ENCODE data around the gene KPTN.

The KPTN gene

DNA sequence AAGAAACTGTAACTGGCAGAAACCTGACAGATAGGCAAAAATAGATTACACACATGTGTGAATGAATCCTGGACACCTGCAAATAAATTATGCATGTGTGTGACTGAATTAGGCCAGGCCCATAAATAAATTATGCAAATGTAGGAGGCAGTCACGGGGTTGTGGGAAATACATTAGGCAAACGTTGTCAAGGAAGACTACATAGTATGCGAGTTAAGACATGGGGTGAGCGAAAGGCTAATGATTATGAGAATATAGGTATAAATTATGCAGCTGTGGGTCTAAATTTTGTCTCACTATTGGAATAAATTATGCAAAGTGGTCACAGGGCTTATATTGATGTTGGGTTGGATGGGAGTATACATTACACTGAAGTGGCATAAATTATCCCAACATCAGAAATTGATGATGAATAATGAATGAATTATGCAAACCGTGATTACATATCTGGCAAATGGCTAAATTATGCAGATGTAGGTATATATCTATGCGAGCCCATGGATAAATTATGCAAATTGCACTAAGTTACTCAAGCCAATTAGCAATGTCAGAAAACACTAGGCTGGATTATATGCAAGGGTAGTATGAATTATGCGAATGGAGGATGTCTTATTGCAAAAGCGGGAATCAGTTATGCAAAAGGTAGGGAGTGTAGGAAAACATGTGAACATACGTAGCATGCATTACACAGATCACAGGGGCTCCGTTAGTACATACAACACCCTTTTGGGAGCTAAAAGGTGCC lies 19.2 kb downstream of the KPTN start:
- DNase-seq = no peak

DNA sequence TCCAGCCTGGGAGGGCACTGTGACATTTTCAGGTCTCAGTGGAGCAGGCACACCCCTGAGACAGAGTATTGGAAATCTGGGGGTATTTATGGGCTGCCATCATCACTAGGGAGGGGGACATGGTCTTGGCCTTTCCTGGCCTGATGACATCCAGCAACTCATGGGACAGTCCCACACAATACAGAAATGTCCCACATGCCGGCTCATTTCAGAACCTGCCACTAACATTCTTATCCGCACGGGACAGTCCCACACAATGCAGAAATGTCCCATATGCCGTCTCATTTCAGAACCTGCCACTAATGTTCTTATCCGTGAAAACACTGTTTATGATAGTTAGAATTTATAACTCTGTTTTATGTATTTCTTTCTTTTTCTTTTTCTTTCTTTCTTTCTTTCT lies 22.1 kb downstream of the KPTN start:
- no peak for DNase-seq

DNA sequence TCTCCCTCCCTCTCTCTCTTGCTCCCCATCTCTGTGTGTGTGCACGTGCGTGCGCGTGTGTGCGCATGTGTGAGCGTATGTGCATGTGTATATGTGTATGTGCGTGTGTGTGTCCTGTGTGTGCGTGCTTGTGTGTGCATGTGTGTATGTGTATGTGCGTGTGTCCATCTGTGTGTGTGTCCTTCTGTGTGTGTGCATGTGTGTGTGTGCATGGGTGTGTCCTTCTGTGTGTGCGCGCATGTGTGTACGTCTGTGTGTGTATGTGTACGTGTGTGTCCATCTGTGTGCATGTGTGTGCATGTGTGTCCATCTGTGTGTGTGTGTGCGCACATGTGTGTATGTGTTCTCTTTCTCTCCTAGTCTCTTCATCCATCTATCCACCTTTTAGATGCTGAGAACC lies 24.5 kb downstream of the KPTN start:
- no peak for DNase-seq

DNA sequence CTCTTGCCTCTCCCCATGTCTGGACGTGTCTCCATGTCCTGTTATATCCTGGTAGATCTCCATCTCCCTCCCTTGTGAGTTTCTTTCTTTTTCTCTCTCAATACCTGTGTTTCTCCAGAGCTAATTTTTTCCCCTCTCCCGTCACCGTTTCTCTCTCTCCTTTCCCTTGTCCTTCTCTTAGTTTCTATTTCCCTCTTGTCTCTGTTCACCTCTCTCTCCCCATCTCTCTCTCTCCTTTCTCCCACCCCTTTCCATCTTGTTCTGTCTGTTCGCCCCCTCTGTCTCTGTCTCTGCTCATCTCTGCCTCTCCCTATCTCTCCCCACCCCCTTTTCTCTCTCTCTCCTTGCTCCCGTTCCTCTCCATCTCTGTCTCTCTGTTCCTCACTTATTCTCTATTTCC lies 25.3 kb downstream of the KPTN start:
- no peak for DNase-seq

DNA sequence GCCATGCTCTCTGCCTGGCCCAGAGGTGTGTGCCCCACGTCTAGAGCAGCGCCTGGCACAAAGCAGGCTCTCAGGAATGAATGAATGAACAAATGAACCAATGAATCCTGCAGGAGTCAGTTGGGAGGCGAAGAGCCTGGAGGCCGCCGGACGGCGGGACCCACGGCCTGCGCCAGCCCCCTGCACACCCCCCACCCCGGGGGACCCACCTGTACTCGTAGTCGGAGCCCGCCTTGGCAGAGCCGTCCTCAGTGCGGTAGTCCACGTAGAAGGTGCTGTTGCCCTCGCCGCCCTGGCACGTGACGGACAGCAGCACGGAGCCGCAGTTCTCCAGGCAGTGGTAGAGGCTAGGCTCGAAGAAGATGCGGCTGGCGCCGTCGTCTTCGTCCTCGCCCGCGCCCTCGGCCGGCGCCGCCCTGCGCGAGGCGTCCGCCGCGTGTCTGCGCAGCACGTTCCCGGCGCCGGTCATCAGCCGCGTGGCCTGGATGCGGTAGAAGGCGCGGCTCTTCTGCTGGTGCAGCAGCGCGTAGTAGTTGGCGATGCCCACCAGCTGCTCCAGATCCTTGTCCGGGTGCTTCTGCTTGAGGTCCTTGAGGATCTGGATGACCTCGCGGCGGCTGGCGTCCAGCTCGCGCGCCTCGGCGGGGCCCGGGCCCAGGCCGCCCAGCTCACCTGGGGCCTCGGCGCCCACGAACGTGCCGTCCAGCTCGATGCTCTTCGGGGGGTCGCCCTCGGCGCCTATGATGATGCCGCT lies 27.1 kb downstream of the KPTN start:
- DNase-seq = no peak

DNA sequence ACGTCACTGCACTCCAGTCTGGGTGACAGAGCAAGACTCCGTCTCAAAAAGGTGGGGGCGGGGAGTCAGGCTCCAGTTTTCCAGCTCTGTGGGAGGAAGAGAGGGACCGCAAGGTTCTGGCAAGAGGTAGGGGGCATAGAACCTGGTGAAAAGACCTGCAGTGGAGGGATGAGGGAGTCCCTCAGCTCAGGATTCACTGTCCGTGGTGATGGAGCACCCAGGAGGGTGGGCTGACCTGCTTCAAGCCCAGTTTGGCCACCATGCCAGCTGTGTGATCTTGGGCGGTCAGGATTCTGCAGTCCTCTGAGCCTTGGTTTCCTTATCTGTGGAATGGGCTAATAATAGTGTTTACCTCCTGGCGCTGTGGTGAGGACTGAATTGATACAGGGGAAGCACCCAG lies 33.5 kb downstream of the KPTN start:
- no peak for DNase-seq

DNA sequence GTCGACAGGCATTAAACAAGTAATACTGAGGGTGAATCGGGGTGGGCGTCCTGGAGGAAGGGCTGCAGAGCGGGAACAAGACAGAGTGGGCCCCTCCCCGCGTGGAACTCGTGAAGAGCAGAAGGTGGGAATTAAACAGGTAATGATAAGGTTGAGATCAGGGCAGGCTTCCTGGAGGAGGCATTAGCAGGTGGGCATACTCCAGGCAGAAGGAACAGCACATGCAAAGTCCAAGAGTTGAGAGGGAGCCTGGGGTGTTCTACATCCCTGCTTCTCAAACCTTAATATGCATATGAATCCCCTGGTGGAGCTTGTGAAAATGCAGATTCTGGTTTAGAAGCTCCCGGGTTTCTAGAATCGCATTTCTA lies 35.7 kb downstream of the KPTN start:
- no peak for DNase-seq

DNA sequence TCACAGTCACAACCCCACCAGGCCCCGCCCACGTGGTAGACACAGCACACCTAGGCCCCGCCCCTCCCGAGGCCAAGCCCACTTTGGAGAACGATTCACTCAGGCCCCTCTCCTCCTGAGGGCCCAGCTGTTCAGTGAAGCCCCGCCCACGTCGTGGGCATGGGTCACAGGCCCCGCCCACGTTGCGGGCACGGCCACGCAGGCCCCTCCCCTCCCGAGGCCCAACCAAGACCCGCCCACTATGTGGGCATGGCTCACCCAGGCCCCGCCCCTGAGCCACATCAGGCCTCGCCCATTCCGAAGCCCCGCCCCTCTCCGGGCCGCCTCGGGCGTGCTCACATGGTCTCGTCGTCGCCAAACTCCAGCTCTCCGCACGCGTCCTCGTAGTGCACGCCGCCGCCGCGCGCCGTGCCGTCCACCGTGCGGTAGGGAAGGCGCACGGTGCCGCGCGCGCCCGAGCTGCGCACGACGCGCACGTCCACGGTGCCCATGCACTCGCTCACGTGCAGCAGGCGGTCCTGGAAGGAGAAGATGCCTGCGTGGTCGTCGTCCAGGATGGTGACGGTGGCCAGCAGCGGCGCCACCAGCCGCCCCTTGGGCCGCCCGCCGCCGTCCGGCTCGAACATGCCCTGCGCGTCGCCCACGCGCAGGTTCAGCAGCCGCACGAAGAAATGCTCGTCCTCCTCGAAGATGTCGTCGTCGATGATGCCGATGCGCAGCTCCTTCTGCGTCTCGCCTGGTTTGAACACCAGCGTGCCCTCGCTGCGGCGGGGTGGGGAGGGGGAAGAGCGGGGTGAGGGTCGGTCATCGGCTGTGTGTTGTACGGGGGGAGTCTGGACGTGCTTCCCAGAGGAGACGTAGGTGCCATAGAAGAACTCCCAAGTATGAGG lies 36.3 kb downstream of the KPTN start:
- peak; percentile 77 for DNase-seq

DNA sequence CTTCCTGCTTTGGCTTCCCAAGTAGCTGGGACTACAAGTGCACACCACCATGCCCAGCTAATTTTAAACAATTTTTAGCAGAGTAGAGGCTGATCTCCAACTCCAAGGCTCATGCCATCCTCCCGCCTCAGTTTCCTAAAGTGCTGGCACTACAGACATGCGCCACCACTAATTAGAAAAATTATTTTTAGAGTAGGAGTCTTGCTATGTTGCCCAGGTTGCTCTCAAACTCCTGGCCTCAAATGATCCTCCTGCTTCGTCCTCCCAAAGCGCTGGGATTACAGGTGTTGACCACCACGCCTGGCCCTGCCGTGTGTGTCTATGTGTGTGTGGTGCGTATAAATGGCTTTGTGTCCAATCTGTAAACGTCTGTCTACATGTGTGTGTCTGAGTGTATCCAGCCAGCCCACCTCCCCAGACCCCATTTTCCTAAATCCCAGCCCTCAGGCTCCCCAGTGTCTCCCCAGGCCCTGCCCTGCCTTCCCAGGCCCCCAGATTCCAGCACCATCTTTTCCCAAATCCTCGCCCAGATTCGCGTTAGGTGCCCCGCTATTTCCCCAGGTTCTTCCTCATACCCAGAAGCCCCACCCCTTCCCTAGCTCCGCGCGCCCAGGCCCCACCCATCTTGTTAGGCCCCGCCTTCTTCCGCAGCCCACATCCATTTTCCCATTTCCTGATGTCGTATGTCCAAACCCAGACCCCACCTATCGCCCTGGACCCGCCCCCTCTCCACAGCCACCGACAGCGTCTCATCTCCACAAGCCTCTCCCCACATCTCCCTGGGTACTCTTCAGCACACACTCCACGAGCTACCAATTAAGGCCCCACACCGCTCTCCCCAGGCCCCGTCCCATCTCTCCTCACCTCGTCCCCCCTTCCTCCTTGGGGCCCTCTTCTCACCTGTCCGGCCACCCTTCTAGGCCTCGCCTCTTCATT lies 37.2 kb downstream of the KPTN start:
- peak; percentile 29 for DNase-seq

DNA sequence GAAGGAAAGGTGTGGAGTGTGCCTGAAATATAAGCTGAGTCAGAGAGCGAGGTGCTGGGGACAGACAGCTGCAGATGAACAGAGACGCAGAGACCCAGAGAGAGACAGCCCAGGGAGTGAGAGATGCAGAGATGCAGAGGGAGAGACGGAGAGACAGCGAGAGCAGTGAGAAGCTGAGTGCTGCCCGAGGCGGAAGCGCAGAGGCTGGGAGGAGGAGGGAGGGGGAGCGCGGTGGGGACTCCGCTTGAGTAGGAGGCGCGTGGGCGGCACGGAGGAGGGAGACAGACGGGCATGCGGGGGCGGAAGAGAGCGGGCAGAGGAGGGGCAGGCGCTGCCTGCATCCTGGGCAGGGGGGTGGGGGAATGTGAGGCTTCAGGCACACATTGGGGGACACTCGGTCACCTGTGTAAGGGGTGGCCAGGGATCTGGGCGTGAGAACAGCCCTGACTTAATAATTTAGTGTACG lies 38.0 kb downstream of the KPTN start:
- DNase-seq = peak; percentile 51

DNA sequence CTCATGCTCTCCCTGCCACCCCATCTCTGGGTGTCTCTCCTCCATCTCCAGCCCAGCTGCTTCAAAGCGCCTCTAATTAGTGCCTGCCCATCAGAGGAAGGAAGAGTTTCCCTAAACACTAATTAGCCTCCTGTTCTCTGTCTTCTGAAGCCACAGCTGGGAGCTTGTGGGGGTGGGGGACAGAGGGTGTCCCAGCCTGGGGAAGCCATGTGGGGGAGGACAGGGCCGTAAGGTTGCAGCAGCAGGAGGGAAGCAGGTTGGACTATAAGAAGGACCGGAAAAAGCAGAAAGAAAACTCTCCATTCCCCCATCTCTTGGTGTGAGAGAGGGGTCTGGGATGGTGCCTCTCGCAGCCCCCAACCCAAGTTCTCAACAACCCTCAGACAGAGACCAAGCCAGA lies 38.5 kb downstream of the KPTN start:
- DNase-seq = no peak

DNA sequence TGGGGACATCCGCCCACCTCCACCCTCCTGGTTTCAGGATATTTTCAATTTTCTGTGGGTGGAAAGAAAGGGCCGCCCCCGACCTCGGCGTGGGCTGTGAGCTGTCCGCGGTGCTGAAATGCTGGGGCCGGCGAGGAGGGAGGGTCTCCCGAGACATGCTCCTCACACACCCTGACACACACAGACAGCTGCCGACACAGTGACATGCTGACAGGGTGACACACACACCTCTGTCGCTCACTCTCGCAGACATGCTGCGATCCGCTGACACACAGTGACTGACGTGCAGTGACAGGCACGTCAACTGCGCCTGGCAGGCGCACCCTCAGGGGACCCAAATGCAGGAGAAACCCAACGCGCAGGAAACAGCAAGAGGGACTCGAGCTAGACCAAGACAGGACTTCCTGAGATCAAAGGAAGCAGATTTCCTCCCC lies 39.6 kb downstream of the KPTN start:
- DNase-seq = no peak

DNA sequence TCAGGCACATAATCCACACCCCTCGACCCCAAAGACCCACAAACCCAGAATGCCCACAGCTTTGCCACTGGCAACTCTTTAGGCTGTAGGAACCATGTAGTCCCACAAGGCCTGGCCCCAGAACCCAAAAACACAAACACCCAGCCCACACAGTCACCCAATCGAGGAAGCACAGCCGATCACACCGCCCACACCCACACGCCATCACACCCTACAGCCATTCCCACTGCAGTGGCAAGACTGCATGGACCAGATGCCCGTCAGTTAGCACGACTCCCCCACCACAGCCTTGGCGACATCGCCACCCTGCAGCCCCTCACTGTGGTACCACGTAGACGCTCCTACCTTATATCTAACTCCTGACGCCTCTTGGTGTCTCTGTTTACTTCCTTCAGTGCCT lies 40.7 kb downstream of the KPTN start:
- no peak for DNase-seq

DNA sequence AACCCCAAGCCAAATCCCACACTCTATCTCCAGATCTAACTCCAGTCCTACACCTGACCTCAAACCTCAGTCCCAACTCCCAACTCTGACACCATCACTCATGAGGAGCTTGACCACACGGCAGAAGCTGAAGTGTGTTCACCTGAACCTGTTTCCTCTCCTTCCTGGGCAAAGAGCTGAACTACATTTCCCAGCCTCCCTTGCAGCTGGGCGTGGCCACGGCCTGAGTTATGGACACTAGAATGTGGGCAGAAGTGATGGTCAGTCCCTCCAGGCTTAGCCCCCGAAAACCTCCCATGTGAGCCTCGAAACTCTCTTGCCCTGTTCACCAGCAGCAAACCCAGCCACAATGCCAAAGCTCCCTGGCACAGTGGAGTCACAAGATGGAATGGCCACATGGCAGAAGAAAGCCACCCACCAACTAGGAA lies 45.2 kb downstream of the KPTN start:
- DNase-seq = no peak

DNA sequence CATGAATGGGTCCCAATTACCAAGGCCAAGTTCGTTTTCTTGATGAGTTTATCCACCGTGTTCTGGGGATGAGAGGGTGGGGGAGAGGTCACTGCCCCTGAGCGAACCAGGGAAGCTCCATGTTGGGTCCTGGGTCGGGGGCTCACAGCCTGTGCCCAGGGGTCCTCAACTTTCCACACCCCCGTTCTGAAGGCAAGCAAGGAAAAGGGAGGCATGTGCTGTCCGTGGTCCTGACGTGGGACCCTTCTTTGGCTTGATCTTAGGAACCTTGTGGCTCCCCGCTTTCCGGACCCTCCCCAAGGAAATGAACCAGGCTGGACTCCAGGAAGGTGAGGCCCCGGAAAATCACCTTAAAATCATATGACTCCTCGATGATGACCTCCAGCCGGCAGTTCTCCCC lies 46.5 kb downstream of the KPTN start:
- no peak for DNase-seq

DNA sequence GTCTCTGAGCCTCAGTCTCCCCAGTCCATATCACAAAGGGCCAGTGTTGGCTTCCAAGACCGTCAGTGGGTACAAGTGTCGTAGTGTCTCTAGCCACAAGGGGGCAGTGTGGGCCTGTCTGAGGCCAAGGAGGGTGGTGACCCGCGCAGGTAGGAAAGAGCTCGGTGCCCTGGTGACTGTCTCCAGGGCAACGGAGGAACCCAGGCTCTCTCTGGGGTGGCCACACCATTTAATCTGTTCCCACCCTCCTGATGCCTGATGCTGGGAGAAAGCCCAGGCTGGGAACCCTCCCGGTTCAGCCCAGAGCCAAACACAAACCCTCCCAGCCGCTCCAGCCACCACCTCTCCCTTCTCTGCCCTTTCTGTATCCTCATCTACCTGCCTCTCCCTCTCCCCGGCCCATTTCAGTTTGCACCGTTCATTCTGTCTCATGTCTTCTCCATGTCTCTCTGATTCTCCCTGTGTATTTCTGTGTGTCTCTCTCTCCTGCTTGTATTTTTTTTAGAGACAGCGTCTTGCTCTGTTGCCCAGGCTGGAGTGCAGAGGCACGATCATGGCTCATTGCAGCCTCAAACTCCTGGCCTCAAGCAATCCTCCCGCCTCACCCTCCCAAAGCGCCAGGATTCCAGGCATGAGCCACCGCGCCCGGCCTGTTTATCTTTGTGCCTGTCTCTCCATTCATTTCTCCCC lies 47.2 kb downstream of the KPTN start:
- peak; percentile 85 for DNase-seq

DNA sequence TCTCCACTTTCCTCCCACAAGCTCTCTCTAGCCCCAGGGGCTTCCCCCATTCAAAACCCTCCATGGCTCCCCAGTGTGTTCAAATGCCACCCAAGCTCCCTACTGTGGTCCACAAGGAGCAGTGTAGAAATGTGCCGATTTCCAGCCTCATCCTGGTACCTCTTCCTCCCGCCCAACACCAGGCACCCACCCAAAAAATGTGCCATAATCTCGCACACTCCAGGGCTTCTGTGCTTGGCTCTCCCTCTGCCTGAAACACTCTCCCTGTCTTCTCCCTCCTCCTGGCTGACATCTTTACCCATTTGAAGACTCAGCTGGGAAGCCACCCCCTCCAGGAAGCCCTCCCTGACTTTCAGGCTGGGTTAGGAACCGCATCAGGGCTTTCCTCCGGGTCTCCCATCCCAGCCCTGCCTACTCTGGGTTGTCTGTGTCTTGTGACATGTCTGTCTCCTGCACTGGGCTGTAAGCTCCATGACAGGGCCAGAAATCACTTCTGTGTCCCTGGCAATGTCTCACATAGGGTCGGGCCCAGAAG lies 48.1 kb downstream of the KPTN start:
- DNase-seq = no peak

DNA sequence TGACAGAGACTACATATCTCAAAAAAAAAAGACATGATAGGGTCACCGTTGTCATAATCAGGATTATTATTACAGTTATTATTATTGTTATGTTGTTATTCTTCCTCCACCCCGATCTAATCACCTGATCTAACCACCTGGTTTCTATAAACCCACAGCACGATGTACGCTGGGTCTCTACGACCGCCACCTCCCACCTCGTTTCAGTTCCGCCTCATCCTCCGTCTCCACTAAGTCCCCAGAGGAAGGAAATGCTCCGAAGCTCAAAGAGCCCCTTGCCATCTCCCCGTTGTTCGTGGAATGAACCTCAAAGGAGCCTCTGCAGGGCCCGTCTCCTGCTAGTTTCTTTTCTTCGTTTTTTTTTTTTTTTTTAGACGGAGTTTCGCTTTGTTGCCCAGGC lies 48.8 kb downstream of the KPTN start:
- DNase-seq = peak; percentile 52

DNA sequence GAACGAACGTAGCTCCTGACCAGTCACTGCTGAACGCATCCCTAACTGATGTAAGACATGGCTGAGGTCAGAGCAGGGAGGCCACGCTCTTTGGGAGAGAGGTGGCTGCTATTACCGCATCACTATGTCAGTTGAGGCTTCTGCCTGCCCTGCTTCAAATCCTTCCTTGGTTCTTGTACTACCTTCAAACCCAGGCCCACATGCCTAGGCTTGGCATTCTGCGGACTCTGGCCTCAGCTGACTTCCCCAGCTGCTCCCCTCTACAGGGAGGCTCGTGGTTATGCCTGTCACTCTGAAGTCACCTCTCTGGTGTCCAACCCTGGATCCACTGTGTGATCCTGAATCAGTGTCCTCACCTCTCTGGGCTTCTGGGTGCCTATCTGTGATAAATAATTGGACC lies 49.9 kb downstream of the KPTN start:
- no peak for DNase-seq

DNA sequence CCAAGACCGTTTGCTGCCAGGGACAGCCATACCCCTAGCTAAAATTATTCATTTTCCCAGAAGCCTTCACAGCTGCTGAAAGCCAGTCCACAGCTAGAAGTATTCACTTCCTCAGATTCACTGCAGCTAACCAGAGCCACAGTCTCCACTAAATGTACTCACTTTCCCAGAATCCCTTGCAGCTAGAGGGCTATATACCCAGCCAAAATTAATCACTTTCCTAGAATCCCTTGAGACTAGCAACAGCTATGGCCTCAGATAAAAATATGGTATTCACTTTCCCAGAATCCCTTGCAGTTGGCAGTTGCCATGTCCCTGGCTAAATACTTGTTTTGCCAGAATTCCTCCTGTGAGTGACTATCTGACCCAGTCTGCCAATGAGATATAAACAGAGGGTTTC lies 50.9 kb downstream of the KPTN start:
- DNase-seq = no peak

DNA sequence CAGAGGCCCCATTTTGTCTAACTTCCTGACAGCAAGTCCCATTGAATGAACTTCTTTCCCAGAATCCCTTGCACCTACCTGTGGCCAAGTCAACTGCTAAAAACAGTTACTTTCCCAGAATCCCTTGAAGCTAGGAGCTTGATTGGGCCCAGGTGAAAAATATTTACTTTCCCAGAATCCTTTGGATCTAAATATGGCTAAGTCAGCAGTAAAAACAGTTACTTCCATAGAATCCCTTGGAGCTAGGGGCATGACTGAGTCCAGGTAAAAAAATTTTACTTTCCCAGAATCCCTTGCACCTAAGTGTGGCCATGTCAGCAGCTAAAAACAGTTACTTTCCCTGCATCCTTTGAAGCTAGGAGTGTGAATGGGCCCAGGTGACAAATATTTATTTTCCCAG lies 51.5 kb downstream of the KPTN start:
- DNase-seq = no peak
